GM21786 (cell line): ENCODE data around the gene TEPSIN.

ENCODE experiments used
- ATAC-seq: cut with Tn5 transposase; IDR thresholded peaks from one replicate; pipeline ENCODE4 v1.9.1; 2021; ENCODE audit not compliant: unreplicated experiment

TEPSIN gene

GRCh38 chr17:81238815-81239713 lies at the start of gene TEPSIN, which contains the start of gene NDUFAF8:
TSS of gene TEPSIN (minus strand) at chr17:81239055. CDS start at chr17:81239033, 22 bp downstream.
TSS of gene NDUFAF8 (plus strand) at chr17:81239318. CDS start at chr17:81239364, 46 bp downstream.
- peak; percentile 94 for ATAC-seq

GRCh38 chr17:81287741-81288430 lies 49.0 kb upstream of the TEPSIN start:
- no peak for ATAC-seq

GRCh38 chr17:81287152-81287551 lies 48.3 kb upstream of the TEPSIN start:
- ATAC-seq: no peak

GRCh38 chr17:81286491-81287145 lies 47.8 kb upstream of the TEPSIN start:
- ATAC-seq: no peak

GRCh38 chr17:81285894-81286293 lies 47.0 kb upstream of the TEPSIN start:
- no peak for ATAC-seq

- no peak for ATAC-seq
These were observed 46.5 kb upstream of the TEPSIN start for GRCh38 chr17:81285179-81285878.

- no peak for ATAC-seq
These were observed 44.0 kb upstream of the TEPSIN start for GRCh38 chr17:81282876-81283275.

GRCh38 chr17:81282141-81282540 lies 43.3 kb upstream of the TEPSIN start:
- no peak for ATAC-seq

- ATAC-seq: no peak
These were observed 41.7 kb upstream of the TEPSIN start for GRCh38 chr17:81280571-81280970.

- ATAC-seq: no peak
These were observed 40.7 kb upstream of the TEPSIN start for GRCh38 chr17:81279278-81280275.

- no peak for ATAC-seq
These were observed 40.0 kb upstream of the TEPSIN start for GRCh38 chr17:81278831-81279230.

GRCh38 chr17:81277946-81278693 lies 39.3 kb upstream of the TEPSIN start:
- no peak for ATAC-seq

- no peak for ATAC-seq
These were observed 38.6 kb upstream of the TEPSIN start for GRCh38 chr17:81277421-81277820.

- ATAC-seq: no peak
These were observed 37.9 kb upstream of the TEPSIN start for GRCh38 chr17:81276781-81277180.

- no peak for ATAC-seq
These were observed 35.6 kb upstream of the TEPSIN start for GRCh38 chr17:81274471-81274855.

GRCh38 chr17:81273698-81274470 lies 35.0 kb upstream of the TEPSIN start:
- ATAC-seq: no peak

- no peak for ATAC-seq
These were observed 33.8 kb upstream of the TEPSIN start for GRCh38 chr17:81272616-81273015.

- ATAC-seq: no peak
These were observed 32.4 kb upstream of the TEPSIN start for GRCh38 chr17:81271226-81271625.
